WTC11 (cell line): ENCODE results near the gene MC2R. TPM values are rescaled to one million over a fixed set of nuclear protein-coding genes. Genes with fewer than 3 reads are reported as not detected.

Experiments
- ATAC-seq: fragments of 200-7000 bp; cut with Tn5 transposase; 2 replicates; pipeline ENCODE4 v1.10.0; 2021; ENCODE audit warnings: mild to moderate bottlenecking, moderate library complexity
- CTCF ChIA-PET: fragments of 300-600 bp; sonication (Branson Sonifier 250); formaldehyde crosslinking; loops from one replicate; lab custom pipeline; 2021; ENCODE audit warnings: antibody characterized with exemption; lab: Charles Lee
- POLR2A ChIA-PET: fragments of 350-600 bp; sonication (Branson Sonifier 250); formaldehyde crosslinking; loops from one replicate; lab custom pipeline; 2021; ENCODE audit warnings: antibody characterized with exemption; lab: Charles Lee
- DNase-seq: peaks from one replicate; pipeline ENCODE4 v3.0.0; 2021; ENCODE audit warnings: low spot score
- H3K27ac Mint-ChIP-seq: 2 replicates; pipeline ENCODE4 v1.8.0; 2021; ENCODE audit warnings: mixed read lengths
- H3K27me3 Mint-ChIP-seq: 2 replicates; pipeline ENCODE4 v1.8.0; 2021; ENCODE audit warnings: low read depth, mild to moderate bottlenecking, moderate library complexity, mixed read lengths
- H3K36me3 Mint-ChIP-seq: 2 replicates; pipeline ENCODE4 v1.8.0; 2021; ENCODE audit warnings: mixed read lengths
- H3K4me1 Mint-ChIP-seq: 2 replicates; pipeline ENCODE4 v1.8.0; 2022; ENCODE audit warnings: mixed read lengths
- H3K4me3 Mint-ChIP-seq: 2 replicates; pipeline ENCODE4 v1.8.0; 2021; ENCODE audit warnings: mild to moderate bottlenecking, moderate library complexity, mixed read lengths
- H3K9me3 Mint-ChIP-seq: 2 replicates; pipeline ENCODE4 v1.8.0; 2021; ENCODE audit warnings: mixed read lengths
- ATF1 ChIP-seq: sonication (generic); formaldehyde crosslinking; IDR thresholded peaks from 2 replicates; pipeline ENCODE4 v1.8.1; 2023; ENCODE audit warnings: mild to moderate bottlenecking, moderate library complexity, missing genetic modification reagents
- FOXJ3 ChIP-seq: sonication (generic); formaldehyde crosslinking; IDR thresholded peaks from 2 replicates; pipeline ENCODE4 v1.9.0; 2021; ENCODE audit warnings: missing genetic modification reagents, mild to moderate bottlenecking, borderline replicate concordance
- IRF2 ChIP-seq: sonication (generic); formaldehyde crosslinking; IDR thresholded peaks from 2 replicates; pipeline ENCODE4 v1.8.0; 2022; ENCODE audit warnings: low read depth, missing genetic modification reagents, borderline replicate concordance
- MYBL2 ChIP-seq: sonication (generic); formaldehyde crosslinking; IDR thresholded peaks from 2 replicates; pipeline ENCODE4 v1.8.1; 2023; ENCODE audit warnings: mild to moderate bottlenecking, moderate library complexity, missing genetic modification reagents
- NFATC4 ChIP-seq: fragments of 250-450 bp; sonication (Bioruptor Pico); IDR thresholded peaks from 2 replicates; pipeline ENCODE4 v1.9.0; 2021; ENCODE audit warnings: mild to moderate bottlenecking
- OVOL2 ChIP-seq: fragments of 250-450 bp; sonication (Bioruptor Pico); IDR thresholded peaks from 2 replicates; pipeline ENCODE4 v1.9.0; 2021; ENCODE audit warnings: mild to moderate bottlenecking, borderline replicate concordance
- SMAD4 ChIP-seq: sonication (generic); formaldehyde crosslinking; IDR thresholded peaks from 2 replicates; pipeline ENCODE4 v1.8.0; 2022; ENCODE audit warnings: mild to moderate bottlenecking, missing genetic modification reagents
- ZNF121 ChIP-seq: sonication (generic); formaldehyde crosslinking; IDR thresholded peaks from 2 replicates; pipeline ENCODE4 v1.8.0; 2023; ENCODE audit warnings: missing genetic modification reagents
- ZNF396 ChIP-seq: fragments of 250-450 bp; sonication (Bioruptor Pico); IDR thresholded peaks from 2 replicates; pipeline ENCODE4 v1.8.0; 2021; ENCODE audit warnings: mild to moderate bottlenecking, moderate library complexity, borderline replicate concordance
- ZNF423 ChIP-seq: fragments of 250-450 bp; sonication (Bioruptor Pico); IDR thresholded peaks from 2 replicates; pipeline ENCODE4 v2.1.2; 2022; ENCODE audit warnings: mild to moderate bottlenecking, moderate library complexity
- ZNF671 ChIP-seq: fragments of 250-450 bp; sonication (Bioruptor Pico); IDR thresholded peaks from 2 replicates; pipeline ENCODE4 v1.8.0; 2021; ENCODE audit warnings: mild to moderate bottlenecking
- total RNA-seq: library from RNA; stranded (reverse); gene quantifications from 3 replicates; pipeline ENCODE4 v1.2.3, GENCODE V29; 2021
- TF ChIP-seq, protein P1 (sequence below): sonication (generic); formaldehyde crosslinking; IDR thresholded peaks from 2 replicates; pipeline ENCODE4 v1.8.0; 2022; ENCODE audit warnings: mild to moderate bottlenecking, missing genetic modification reagents
- TF ChIP-seq, protein P2 (sequence below): sonication (generic); formaldehyde crosslinking; conservative IDR thresholded peaks from 2 replicates; pipeline ENCODE4 v1.8.1; 2023; ENCODE audit warnings: mild to moderate bottlenecking, low read depth, missing genetic modification reagents, moderate library complexity
- TF ChIP-seq, protein P3 (sequence below): sonication (generic); formaldehyde crosslinking; IDR thresholded peaks from 2 replicates; pipeline ENCODE4 v1.8.0; 2022; ENCODE audit warnings: mild to moderate bottlenecking, missing genetic modification reagents
- TF ChIP-seq, protein P4 (sequence below): sonication (generic); formaldehyde crosslinking; IDR thresholded peaks from 2 replicates; pipeline ENCODE4 v1.8.1; 2023; ENCODE audit warnings: mild to moderate bottlenecking, missing genetic modification reagents, moderate library complexity
- TF ChIP-seq, protein P5 (sequence below): sonication (generic); formaldehyde crosslinking; IDR thresholded peaks from 2 replicates; pipeline ENCODE4 v1.8.1; 2022; ENCODE audit warnings: low read depth, missing genetic modification reagents, borderline replicate concordance
- TF ChIP-seq, protein P6 (sequence below): sonication (generic); formaldehyde crosslinking; IDR thresholded peaks from 2 replicates; pipeline ENCODE4 v1.8.0; 2022; ENCODE audit warnings: mild to moderate bottlenecking, missing genetic modification reagents
- TF ChIP-seq, protein P7 (sequence below): sonication (generic); formaldehyde crosslinking; IDR thresholded peaks from 2 replicates; pipeline ENCODE4 v1.8.1; 2023; ENCODE audit warnings: mild to moderate bottlenecking, missing genetic modification reagents
- TF ChIP-seq, protein P8 (sequence below): sonication (generic); formaldehyde crosslinking; conservative IDR thresholded peaks from 2 replicates; pipeline ENCODE4 v1.8.1; 2022; ENCODE audit warnings: mild to moderate bottlenecking, missing genetic modification reagents

The MC2R gene
- total RNA-seq, 1 experiment from 2014 or later: not detected

DNA sequence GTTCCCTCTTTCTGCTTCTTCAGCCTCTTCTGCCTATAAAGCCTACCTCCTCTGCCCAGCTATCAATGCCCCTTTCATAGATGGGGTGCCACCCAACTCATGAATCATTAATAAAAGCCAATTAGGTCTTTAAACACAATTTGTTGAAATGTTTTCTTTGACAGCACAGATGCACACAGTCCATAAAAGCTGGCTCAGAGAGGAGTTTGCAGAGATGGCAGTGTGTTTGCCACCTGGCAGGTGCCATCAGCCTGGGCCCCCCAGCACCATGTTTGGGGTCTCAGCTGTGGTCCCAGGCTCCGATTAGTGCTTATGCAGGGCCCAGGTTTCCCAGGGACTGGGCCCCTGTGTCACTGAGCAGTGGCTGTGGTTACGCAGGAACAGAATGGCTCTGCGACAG, 7.9 kb upstream of the MC2R start (continued):
- TF ChIP-seq, protein P1, sequence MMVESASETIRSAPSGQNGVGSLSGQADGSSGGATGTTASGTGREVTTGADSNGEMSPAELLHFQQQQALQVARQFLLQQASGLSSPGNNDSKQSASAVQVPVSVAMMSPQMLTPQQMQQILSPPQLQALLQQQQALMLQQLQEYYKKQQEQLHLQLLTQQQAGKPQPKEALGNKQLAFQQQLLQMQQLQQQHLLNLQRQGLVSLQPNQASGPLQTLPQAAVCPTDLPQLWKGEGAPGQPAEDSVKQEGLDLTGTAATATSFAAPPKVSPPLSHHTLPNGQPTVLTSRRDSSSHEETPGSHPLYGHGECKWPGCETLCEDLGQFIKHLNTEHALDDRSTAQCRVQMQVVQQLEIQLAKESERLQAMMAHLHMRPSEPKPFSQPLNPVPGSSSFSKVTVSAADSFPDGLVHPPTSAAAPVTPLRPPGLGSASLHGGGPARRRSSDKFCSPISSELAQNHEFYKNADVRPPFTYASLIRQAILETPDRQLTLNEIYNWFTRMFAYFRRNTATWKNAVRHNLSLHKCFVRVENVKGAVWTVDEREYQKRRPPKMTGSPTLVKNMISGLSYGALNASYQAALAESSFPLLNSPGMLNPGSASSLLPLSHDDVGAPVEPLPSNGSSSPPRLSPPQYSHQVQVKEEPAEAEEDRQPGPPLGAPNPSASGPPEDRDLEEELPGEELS (CRISPR knock-in tag): no peak
- TF ChIP-seq FOXJ3 (CRISPR knock-in tag) (no peak), ATF1 (CRISPR knock-in tag) (no peak)

DNA sequence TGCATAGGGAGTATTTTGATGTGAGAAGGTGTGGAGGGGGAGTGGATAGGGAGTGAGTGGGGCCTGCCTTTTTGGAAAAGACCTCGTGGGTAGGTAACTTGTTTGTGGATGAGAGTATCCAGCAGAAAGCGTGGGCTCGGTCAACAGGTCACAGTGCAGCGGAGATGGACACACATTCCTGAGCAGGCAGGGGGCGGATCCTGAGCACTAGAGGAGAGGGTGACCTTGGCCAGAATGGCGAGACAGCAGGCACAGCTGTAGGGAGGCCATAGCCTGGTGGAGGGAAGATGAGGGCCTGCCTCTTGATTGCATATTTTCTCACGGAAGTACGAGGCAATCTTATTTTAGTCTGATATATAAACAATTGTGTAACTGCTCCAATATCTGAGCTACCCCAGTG, 3.6 kb upstream of the MC2R start:
- CTCF ChIA-PET: no interaction called here
- DNase-seq (no peak), ATAC-seq (no peak)
- TF ChIP-seq, protein P2, sequence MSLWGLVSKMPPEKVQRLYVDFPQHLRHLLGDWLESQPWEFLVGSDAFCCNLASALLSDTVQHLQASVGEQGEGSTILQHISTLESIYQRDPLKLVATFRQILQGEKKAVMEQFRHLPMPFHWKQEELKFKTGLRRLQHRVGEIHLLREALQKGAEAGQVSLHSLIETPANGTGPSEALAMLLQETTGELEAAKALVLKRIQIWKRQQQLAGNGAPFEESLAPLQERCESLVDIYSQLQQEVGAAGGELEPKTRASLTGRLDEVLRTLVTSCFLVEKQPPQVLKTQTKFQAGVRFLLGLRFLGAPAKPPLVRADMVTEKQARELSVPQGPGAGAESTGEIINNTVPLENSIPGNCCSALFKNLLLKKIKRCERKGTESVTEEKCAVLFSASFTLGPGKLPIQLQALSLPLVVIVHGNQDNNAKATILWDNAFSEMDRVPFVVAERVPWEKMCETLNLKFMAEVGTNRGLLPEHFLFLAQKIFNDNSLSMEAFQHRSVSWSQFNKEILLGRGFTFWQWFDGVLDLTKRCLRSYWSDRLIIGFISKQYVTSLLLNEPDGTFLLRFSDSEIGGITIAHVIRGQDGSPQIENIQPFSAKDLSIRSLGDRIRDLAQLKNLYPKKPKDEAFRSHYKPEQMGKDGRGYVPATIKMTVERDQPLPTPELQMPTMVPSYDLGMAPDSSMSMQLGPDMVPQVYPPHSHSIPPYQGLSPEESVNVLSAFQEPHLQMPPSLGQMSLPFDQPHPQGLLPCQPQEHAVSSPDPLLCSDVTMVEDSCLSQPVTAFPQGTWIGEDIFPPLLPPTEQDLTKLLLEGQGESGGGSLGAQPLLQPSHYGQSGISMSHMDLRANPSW (CRISPR knock-in tag): no peak
- TF ChIP-seq, protein P3, sequence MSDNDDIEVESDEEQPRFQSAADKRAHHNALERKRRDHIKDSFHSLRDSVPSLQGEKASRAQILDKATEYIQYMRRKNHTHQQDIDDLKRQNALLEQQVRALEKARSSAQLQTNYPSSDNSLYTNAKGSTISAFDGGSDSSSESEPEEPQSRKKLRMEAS (CRISPR knock-in tag): no peak
- TF ChIP-seq MYBL2 (CRISPR knock-in tag): no peak
- TF ChIP-seq ZNF423: no peak
- TF ChIP-seq, protein P4, sequence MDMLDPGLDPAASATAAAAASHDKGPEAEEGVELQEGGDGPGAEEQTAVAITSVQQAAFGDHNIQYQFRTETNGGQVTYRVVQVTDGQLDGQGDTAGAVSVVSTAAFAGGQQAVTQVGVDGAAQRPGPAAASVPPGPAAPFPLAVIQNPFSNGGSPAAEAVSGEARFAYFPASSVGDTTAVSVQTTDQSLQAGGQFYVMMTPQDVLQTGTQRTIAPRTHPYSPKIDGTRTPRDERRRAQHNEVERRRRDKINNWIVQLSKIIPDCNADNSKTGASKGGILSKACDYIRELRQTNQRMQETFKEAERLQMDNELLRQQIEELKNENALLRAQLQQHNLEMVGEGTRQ (CRISPR knock-in tag): no peak
- no peak for TF ChIP-seq IRF2 (CRISPR knock-in tag)
- TF ChIP-seq, protein P5, sequence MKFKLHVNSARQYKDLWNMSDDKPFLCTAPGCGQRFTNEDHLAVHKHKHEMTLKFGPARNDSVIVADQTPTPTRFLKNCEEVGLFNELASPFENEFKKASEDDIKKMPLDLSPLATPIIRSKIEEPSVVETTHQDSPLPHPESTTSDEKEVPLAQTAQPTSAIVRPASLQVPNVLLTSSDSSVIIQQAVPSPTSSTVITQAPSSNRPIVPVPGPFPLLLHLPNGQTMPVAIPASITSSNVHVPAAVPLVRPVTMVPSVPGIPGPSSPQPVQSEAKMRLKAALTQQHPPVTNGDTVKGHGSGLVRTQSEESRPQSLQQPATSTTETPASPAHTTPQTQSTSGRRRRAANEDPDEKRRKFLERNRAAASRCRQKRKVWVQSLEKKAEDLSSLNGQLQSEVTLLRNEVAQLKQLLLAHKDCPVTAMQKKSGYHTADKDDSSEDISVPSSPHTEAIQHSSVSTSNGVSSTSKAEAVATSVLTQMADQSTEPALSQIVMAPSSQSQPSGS (CRISPR knock-in tag): no peak
- TF ChIP-seq, protein P6, sequence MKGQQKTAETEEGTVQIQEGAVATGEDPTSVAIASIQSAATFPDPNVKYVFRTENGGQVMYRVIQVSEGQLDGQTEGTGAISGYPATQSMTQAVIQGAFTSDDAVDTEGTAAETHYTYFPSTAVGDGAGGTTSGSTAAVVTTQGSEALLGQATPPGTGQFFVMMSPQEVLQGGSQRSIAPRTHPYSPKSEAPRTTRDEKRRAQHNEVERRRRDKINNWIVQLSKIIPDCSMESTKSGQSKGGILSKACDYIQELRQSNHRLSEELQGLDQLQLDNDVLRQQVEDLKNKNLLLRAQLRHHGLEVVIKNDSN (CRISPR knock-in tag): no peak
- TF ChIP-seq ZNF671: no peak
- TF ChIP-seq ZNF396: no peak
- no peak for TF ChIP-seq OVOL2 (CRISPR knock-in tag)
- TF ChIP-seq NFATC4 (CRISPR knock-in tag): no peak
- no peak for TF ChIP-seq SMAD4 (CRISPR knock-in tag)
- TF ChIP-seq, protein P7, sequence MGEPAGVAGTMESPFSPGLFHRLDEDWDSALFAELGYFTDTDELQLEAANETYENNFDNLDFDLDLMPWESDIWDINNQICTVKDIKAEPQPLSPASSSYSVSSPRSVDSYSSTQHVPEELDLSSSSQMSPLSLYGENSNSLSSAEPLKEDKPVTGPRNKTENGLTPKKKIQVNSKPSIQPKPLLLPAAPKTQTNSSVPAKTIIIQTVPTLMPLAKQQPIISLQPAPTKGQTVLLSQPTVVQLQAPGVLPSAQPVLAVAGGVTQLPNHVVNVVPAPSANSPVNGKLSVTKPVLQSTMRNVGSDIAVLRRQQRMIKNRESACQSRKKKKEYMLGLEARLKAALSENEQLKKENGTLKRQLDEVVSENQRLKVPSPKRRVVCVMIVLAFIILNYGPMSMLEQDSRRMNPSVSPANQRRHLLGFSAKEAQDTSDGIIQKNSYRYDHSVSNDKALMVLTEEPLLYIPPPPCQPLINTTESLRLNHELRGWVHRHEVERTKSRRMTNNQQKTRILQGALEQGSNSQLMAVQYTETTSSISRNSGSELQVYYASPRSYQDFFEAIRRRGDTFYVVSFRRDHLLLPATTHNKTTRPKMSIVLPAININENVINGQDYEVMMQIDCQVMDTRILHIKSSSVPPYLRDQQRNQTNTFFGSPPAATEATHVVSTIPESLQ: no peak
- TF ChIP-seq, protein P8, sequence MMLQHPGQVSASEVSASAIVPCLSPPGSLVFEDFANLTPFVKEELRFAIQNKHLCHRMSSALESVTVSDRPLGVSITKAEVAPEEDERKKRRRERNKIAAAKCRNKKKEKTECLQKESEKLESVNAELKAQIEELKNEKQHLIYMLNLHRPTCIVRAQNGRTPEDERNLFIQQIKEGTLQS (CRISPR knock-in tag): no peak
- no peak for TF ChIP-seq ZNF121 (CRISPR knock-in tag)
- Mint-ChIP-seq H3K4me1 (no peaks in the 10 kb centered on the region), H3K27ac (no peak overlapping the region), H3K36me3 (no peaks in the 10 kb centered on the region), H3K27me3 (no peaks in the 10 kb centered on the region), H3K4me3 (no peak overlapping the region), H3K9me3 (no peaks in the 10 kb centered on the region)
- POLR2A ChIA-PET: no interaction called here
